GM18858 (cell line): ENCODE results near the gene INMT.

ENCODE experiments used
- ATAC-seq: cut with Tn5 transposase; IDR thresholded peaks from one replicate; pipeline ENCODE4 v1.9.1; 2021; ENCODE audit not compliant: unreplicated experiment

INMT gene

GRCh38 chr7:30727061-30727945, 24.6 kb upstream of the INMT start:
- ATAC-seq, result no peak

- no peak for ATAC-seq
Observed at GRCh38 chr7:30728591-30729100, 23.3 kb upstream of the INMT start.

DNA sequence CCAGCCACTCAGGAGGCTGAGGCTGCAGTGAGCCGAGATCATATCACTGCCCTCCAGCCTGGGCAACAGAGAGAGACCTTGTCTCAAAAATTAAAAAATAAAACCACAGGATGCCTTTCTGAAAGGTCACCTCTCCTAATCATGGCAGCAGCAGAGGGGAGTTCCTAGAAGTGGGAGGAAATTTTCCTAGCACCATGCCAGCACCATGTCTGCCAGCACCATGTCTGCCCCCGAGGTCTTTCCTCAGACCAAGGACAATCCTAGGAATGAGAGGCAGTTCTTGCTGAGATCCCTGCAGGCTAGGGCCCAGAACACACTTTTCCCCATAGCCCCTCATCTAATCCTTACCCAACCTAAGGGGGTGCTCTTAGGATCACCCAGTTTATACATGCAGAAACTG, 22.3 kb upstream of the INMT start:
- no peak for ATAC-seq

- no peak for ATAC-seq
Observed at GRCh38 chr7:30730097-30730496, 21.8 kb upstream of the INMT start.

GRCh38 chr7:30730996-30731395, 20.9 kb upstream of the INMT start:
- ATAC-seq, result no peak

DNA sequence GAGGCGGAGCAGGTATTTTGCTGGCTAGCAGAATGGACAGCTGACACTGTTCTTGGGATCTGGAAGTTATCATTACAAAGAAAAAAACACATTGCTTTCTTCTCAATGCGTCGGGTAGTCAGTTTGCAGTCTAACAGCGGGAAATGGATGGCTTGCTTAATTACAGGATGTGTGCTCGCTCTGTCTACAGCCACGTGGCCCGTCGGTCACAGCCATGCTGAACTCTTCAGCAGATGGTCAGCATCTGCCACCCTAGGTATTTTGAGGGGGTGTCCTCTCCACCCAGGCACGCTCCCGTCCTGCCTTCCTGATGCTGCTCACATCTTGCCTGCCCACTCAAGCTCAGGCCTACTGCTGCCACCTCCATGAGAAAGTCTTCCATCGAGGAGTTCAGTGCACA, 20.4 kb upstream of the INMT start:
- ATAC-seq, result no peak

DNA sequence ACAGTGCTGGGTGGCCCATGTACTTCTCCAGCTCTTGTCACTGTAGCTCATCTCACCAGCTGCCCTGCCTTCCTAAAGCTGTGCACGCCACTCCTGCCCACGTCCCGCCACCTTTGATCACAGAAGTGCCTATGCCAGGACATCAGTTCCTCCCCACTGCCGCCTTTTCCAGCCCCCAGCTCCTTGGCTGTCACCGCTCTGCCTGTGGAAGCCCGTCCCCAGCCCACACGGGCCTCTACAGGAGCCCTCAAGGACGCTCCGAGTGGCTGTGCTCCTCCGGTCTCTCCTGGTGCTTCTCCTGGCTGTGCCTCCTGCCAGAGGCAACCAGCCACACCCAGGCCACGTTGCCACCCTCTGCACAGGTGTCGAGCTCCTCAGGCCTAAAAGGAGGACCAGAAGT, 19.3 kb upstream of the INMT start:
- no peak for ATAC-seq

DNA sequence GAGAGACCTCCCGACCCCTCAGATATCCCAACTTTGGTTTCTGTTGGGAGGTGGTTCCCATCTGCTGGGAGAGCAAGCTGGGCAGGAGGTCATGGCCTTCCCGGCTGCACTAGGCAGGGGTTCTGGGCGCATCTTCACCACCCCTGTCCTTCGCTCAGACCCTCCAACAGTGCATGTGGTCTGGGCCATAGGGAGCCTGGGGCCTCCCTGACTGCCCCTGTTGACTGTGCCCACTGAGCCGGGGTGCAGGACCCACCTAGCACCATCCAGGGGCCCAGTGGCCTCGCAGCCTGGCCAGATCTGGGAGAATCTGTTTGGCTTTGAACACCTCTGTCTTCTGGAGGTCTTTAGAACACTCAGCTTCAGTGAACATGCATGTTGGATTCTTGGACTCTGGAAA, 18.7 kb upstream of the INMT start:
- no peak for ATAC-seq

GRCh38 chr7:30733691-30734090, 18.2 kb upstream of the INMT start:
- ATAC-seq, result no peak

DNA sequence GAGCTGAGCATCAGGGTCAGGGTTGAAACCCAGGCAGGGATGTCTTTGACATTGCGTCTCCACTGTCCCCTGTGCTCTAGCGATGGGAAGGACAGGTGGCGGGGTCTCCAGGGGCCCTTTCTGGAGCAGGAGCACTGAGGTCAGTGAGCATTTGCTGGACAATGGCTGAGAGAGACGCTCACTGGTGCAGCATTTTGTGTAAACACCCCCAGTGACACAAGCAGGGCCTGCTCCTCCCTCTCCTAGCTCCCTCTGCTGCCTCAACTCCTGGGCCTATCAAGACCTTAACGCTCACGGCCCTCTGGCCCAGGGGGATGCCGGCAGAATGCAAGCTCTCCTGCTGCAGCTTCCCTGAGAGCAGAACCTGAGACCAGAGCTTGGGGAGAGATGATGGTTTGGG, 17.4 kb upstream of the INMT start:
- no peak for ATAC-seq

- ATAC-seq, result no peak
Observed at GRCh38 chr7:30735631-30736030, 16.3 kb upstream of the INMT start.

- ATAC-seq, result no peak
Observed at GRCh38 chr7:30736291-30736690, 15.6 kb upstream of the INMT start.

DNA sequence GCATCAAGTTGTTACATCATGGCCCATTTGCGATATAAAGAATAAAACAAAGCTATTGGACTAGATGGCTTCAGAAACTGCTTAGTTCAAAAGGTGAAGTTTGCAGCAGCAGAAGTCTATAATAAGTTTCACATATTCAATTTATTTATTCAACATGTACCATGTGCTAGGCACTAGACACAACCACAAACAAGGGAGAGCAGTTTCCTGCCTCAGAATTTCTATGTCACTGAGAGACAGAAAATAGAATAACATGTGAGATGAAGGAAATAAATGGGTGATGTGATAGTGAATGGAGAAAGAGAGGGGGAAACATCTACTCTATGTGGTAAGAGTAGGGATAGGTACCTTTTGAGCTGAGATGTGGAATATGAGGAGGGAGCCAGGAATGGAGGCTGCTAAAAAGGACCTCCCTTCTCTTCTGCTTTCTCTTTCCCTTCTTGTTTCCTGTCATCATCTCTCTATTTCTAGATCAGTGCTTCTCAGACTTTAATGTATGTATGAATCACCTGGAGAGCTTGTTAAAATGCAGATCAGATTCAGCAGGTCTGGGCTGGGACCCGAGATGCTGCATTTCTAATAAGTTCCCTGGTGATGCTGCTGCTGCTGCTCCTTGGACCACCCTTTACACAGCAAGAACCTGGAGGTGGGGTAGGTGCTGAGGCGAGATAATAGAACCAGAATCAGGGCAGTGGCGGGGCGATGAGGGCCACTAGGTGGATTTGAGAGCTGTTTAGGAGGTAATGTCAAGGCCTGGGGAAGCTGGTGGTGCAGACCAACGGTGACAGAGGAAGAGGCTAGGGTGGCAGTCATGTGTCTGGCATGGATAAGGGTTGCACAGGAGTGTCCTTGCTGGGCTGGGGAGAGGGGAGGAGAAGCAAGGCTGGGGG, 13.7 kb upstream of the INMT start:
- no peak for ATAC-seq

GRCh38 chr7:30739691-30740090, 12.2 kb upstream of the INMT start:
- no peak for ATAC-seq

DNA sequence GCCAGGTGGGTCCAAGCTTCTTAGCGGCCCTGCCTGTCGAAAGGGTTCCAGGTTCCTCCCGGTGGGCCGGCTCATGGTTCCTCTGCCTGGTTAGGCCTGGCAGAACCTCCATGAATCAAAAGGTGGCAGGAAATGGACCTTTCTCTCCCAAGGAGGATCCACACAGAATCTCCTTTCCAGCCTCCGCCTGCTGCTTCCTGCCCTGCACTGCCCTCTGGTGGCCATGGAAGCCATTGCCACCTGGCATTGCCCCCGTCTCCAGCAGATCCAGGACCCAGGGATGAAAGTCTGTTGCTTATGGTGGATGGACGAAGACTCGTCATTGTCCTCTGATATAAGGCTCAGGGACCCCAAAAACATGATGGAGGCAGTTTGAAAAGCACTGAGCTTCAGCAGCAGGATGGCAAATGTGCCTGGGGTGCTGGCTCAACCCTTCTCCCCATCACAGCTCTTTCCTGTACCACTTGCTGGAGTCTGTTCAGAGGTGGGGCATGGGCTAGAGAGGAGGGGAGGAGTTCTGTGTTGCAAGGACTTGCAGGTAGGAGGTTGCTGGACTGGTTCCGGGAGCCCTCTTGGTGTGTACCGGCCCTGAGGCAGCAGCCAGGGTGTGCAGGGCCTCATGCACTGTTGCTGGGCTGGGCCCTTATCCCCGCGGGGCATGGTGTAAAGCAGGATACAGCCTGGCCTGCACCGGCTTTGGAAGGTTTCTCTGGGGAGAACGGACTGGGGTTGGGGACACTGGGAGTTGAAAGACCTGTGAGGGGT, 11.3 kb upstream of the INMT start:
- peak; percentile 60 for ATAC-seq

- no peak for ATAC-seq
Observed at GRCh38 chr7:30741289-30741688, 10.6 kb upstream of the INMT start.

GRCh38 chr7:30743371-30744074, 8.4 kb upstream of the INMT start:
- ATAC-seq, result no peak

DNA sequence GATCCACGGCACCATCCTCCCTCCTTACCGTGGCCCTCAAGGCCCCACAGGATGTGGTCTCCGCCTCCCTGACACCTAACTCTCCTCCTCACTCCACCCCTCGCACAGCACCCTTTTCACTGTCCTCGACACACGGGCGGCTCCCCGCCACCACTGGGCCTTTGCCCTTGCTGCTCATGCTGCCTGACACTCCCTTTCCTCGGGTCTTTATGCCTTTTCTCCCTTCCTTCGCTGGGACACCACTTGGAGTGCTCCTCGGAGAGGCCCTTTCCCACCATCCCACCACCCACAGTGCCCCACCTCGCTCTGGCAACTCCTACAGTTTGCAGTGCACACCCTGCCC, 7.9 kb upstream of the INMT start:
- no peak for ATAC-seq

DNA sequence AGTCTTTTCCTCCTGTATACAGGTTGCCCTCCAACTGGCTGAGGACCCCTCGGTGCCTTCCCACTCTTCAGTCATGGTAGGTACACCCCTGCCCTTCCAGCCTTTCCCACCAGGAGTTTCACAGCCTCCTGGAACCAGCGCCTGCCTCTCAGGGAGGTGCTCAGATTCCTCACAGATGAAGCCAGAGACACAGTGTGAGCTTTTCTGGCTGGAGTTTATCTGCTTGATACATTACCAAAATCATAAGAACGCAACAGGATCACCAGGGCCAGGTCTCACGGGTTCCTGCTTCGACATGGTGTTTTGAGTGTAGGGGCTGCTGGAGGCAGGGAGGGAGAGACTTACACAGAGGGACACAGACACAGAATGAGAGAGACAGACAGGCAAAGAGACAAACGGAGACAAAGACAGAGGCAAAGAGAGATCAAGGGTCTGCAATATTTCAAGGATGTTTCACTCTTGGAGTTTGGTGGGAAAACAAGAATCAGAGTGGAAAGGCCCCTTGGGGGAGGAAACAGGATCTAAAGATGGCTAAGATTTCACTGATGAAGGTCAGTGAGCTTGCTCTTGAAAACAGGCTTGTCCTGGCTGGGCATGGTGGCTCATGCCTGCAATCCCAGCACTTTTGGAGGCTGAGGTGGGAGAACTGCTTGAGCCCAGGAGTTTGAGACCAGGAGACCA, 6.5 kb upstream of the INMT start:
- no peak for ATAC-seq

DNA sequence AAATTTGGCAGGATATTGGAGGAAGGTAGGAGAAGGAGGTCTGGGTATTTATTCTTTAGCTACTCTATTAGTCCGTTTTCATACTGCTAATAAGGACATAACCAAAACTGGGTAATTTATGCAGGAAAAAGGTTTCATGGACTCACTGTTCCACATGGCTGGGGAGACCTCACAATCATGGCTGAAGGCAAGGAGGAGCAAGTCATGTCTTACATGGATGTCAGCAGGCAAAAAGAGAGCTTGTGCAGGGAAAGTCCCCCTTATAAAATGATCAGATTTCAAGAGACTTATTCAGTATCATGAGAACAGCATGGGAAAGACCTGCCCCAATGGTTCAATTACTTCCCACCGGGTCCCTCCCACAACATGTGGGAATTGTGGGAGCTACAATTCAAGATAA, 1.9 kb upstream of the INMT start:
- no peak for ATAC-seq
